OCI-LY7 (cell line): ENCODE data around the gene ZMIZ1. TPM values are rescaled to one million over a fixed set of nuclear protein-coding genes. Genes with fewer than 3 reads are reported as not detected.

ENCODE experiments used
- BruUV-seq: library from RNA; stranded (reverse); fragments of 400-500 nt; replicated peaks from 2 replicates; lab custom pipeline; 2021; lab: Mats Ljungman, UMichigan
- CTCF ChIA-PET: fragments of 300-600 bp; sonication (Branson Sonifier 250); formaldehyde crosslinking; loops from one replicate; lab custom pipeline; 2022; ENCODE audit warnings: antibody characterized with exemption; ENCODE audit not compliant: unreplicated experiment; lab: Charles Lee
- POLR2A ChIA-PET: fragments of 300-600 bp; sonication (Branson Sonifier 250); formaldehyde crosslinking; loops from one replicate; lab custom pipeline; 2022; ENCODE audit warnings: antibody characterized with exemption; lab: Charles Lee
- DNase-seq: peaks from one replicate; pipeline ENCODE4 v3.0.0-alpha.2; 2015; ENCODE audit warnings: low spot score
- H2AFZ ChIP-seq: fragments of 200-600 bp; sonication (generic), shearing (Covaris generic); 2 replicates; pipeline ENCODE4 v1.6.1; 2014; ENCODE audit warnings: mild to moderate bottlenecking, antibody characterized with exemption, low read length, moderate library complexity
- H3K27ac ChIP-seq: fragments of 200-600 bp; sonication (generic); 2 replicates; pipeline ENCODE4 v1.5.1; 2014; ENCODE audit warnings: mixed run types, low read depth, mild to moderate bottlenecking, moderate library complexity, low read length, inconsistent platforms; ENCODE audit not compliant: poor library complexity, severe bottlenecking
- H3K36me3 ChIP-seq: fragments of 200-600 bp; sonication (generic); 2 replicates; pipeline ENCODE4 v1.6.1; 2014; ENCODE audit warnings: mild to moderate bottlenecking, antibody characterized with exemption, low read length, moderate library complexity, mixed read lengths; ENCODE audit not compliant: insufficient read depth
- H3K4me1 ChIP-seq: fragments of 200-600 bp; sonication (generic); 2 replicates; pipeline ENCODE4 v1.5.1; 2014; ENCODE audit warnings: mild to moderate bottlenecking, low read length; ENCODE audit not compliant: insufficient read depth, poor library complexity, severe bottlenecking
- H3K4me2 ChIP-seq: fragments of 200-600 bp; sonication (generic); 2 replicates; pipeline ENCODE4 v1.6.1; 2014; ENCODE audit warnings: mild to moderate bottlenecking, low read length
- H3K4me3 ChIP-seq: fragments of 200-600 bp; sonication (generic); 2 replicates; pipeline ENCODE4 v1.5.1; 2014; ENCODE audit warnings: mild to moderate bottlenecking, low read depth, low read length; ENCODE audit not compliant: poor library complexity, severe bottlenecking
- H3K79me2 ChIP-seq: fragments of 200-600 bp; sonication (generic); 2 replicates; pipeline ENCODE4 v1.6.1; 2016; ENCODE audit warnings: low read depth, mild to moderate bottlenecking, low read length, moderate library complexity, mixed read lengths; ENCODE audit not compliant: insufficient read depth
- H3K9me2 ChIP-seq: fragments of 200-600 bp; sonication (generic); 2 replicates; pipeline ENCODE4 v1.6.1; 2016; ENCODE audit warnings: mild to moderate bottlenecking, low read length, mixed read lengths; ENCODE audit not compliant: insufficient read depth
- H3K9me3 ChIP-seq: fragments of 200-600 bp; sonication (generic); 2 replicates; pipeline ENCODE4 v1.6.1; 2014; ENCODE audit warnings: mild to moderate bottlenecking, mixed run types, low read length, mixed read lengths
- H4K20me1 ChIP-seq: fragments of 200-600 bp; sonication (generic); 2 replicates; pipeline ENCODE4 v1.6.1; 2014; ENCODE audit warnings: mild to moderate bottlenecking, antibody characterized with exemption, low read length, moderate library complexity, mixed read lengths; ENCODE audit not compliant: insufficient read depth
- EZH2phosphoT487 ChIP-seq: fragments of 200-600 bp; sonication (generic); IDR thresholded peaks from 2 replicates; pipeline ENCODE4 v1.6.1; 2018; ENCODE audit warnings: low read depth, borderline replicate concordance, mild to moderate bottlenecking, mixed run types, antibody characterized with exemption, low read length, moderate library complexity, mixed read lengths
- intact Hi-C: fragments of 100-400 bp; cut with micrococcal nuclease; formaldehyde crosslinking; loops from one replicate; pipeline ENCODE4 v1.10.0; 2022; ENCODE audit not compliant: unreplicated experiment
- total RNA-seq, 2 experiments: library from RNA; depleted of rRNA in 1 of 2; stranded (reverse); fragments of >200 nt in 1 of 2; shearing (Covaris generic) in 1 of 2; gene quantifications; 2 replicates each; pipeline ENCODE4 v1.2.3, GENCODE V29; 2014 to 2022
- TF ChIP-seq, protein P1 (sequence below): fragments of 200-600 bp; sonication (generic); conservative IDR thresholded peaks from 2 replicates; pipeline ENCODE4 v1.5.1; 2014; ENCODE audit warnings: mild to moderate bottlenecking, antibody characterized with exemption, low read length, moderate library complexity, mixed read lengths

The ZMIZ1 gene
- total RNA-seq, 2 experiments from 2014 or later: 20.4 to 66.9 TPM

DNA sequence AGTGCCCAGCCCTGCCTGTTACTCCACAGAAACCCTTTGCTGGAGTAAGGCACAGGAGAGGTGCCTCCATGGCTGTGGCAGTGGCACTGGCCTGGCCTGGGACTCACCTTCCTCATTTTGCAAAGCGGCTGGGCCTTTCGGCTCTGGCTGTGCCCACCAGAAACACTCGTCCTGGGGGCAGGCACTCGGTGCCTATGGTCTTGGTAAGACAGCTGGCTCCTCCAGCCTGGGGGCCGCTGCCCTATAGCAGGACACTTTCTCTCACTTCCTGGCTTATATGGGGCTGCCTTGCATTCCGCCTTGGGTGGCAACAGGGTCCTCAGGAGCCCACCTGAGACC is 13.2 kb downstream of the ZMIZ1 start:
- H3K4me1 ChIP-seq: peaks cover 87% of the 10 kb centered on the region
- no peak overlapping the region for H2AFZ ChIP-seq
- no peak for DNase-seq
- CTCF ChIA-PET: no interaction called here
- H3K4me3 ChIP-seq: no peak overlapping the region
- no peak overlapping the region for H3K27ac ChIP-seq
- peaks cover 2% of the 10 kb centered on the region; the same call in 1 of the 2 replicates for H3K79me2 ChIP-seq
- H3K9me2 ChIP-seq: no peaks in the 10 kb centered on the region
- H3K9me3 ChIP-seq: no peaks in the 10 kb centered on the region
- POLR2A ChIA-PET: interaction anchor here (0.5 kb wide), 1 partner anchor 14 kb away, joined by 3 read pairs; no protein-coding TSS in a partner anchor
- BruUV-seq: no TSS peak
- H4K20me1 ChIP-seq: peaks cover 5% of the 10 kb centered on the region; the same call in 1 of the 2 replicates
- intact Hi-C loops: no loop called here
- no peaks in the 10 kb centered on the region for H3K36me3 ChIP-seq
- H3K4me2 ChIP-seq: no peak overlapping the region
- TF ChIP-seq EZH2phosphoT487: no peak
- TF ChIP-seq, protein P1, sequence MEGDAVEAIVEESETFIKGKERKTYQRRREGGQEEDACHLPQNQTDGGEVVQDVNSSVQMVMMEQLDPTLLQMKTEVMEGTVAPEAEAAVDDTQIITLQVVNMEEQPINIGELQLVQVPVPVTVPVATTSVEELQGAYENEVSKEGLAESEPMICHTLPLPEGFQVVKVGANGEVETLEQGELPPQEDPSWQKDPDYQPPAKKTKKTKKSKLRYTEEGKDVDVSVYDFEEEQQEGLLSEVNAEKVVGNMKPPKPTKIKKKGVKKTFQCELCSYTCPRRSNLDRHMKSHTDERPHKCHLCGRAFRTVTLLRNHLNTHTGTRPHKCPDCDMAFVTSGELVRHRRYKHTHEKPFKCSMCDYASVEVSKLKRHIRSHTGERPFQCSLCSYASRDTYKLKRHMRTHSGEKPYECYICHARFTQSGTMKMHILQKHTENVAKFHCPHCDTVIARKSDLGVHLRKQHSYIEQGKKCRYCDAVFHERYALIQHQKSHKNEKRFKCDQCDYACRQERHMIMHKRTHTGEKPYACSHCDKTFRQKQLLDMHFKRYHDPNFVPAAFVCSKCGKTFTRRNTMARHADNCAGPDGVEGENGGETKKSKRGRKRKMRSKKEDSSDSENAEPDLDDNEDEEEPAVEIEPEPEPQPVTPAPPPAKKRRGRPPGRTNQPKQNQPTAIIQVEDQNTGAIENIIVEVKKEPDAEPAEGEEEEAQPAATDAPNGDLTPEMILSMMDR: no peak

DNA sequence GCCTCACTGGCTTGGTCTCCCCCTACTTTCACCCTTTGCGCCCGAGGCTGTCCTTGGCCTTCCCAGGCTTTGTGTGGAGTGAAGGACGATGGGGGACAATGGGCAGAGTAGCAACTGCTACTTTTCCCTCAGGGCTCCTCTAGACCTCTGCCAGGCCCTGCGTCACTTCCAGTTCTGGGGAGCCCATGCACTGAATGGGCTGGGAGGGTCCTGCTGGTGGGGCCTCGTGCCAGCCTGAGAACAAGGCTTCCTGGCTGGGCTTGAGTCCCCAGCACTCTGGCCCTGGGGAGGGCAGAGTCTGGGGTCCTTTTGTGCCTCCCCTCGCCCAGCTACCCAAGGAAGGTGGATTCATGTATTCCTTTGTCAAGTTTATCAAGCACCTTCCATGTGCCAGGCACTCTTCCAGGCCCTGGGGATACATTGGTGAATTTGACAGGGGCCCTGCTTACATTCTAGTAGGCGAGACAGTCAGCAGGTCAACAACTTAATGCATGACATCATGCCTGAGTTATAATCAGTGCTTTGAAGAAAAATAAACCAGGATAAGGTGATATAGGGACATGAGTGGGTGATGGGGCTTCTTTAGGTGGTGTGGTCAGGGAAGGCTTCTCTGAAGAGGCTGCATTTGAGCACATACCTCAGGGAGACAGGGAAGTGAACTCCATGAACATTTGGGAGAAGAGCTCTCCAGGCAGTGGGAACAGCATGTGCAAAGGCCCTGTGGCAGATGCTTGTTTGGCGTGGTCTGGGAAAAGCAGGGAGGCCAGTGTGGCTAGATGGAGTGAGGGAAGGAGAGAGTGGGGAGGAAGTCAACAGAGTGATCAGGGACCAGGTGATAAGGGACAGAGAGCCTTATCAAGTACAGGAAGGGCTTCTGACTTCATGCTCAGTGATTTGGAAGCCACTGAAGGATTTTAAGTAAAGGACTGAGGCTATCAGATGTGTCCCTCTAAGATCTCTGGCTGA is 14.1 kb downstream of the ZMIZ1 start:
- H3K36me3 ChIP-seq: no peaks in the 10 kb centered on the region
- H2AFZ ChIP-seq: no peak overlapping the region
- ChIA-PET POLR2A (interaction anchor here (0.6 to 3.5 kb wide), 4 partner anchors 11 to 268 kb away, joined by 5 to 25 read pairs (median 10); no protein-coding TSS in a partner anchor), CTCF (no interaction called here)
- no peaks in the 10 kb centered on the region for H3K9me2 ChIP-seq
- TF ChIP-seq EZH2phosphoT487: no peak
- intact Hi-C loops: no loop called here
- H3K4me1 ChIP-seq: peaks cover 93% of the 10 kb centered on the region
- no peak overlapping the region for H3K4me3 ChIP-seq
- H3K27ac ChIP-seq: no peak overlapping the region
- H3K79me2 ChIP-seq: peaks cover 4% of the 10 kb centered on the region; the same call in 1 of the 2 replicates
- peak overlapping the region; percentile 87 for H3K4me2 ChIP-seq
- BruUV-seq: no TSS peak
- H3K9me3 ChIP-seq: no peaks in the 10 kb centered on the region
- DNase-seq: no peak
- peaks cover 5% of the 10 kb centered on the region; the same call in 1 of the 2 replicates for H4K20me1 ChIP-seq
